Mesodermal cell (in vitro differentiated cells): ENCODE measurements around the gene LRRC4B.
A peak's percentile ranks its signal among the peaks of the same experiment; 100 is the strongest.

ENCODE experiments used
- H3K27ac ChIP-seq: 2 replicates; pipeline ENCODE4 v1.7.0; 2013; ENCODE audit warnings: mild to moderate bottlenecking, low read depth, low read length, moderate library complexity; ENCODE audit not compliant: severe bottlenecking
- H3K36me3 ChIP-seq: 2 replicates; pipeline ENCODE4 v1.7.1; 2013; ENCODE audit warnings: mild to moderate bottlenecking, low read length, moderate library complexity; ENCODE audit not compliant: control insufficient read depth, insufficient read depth
- H3K4me1 ChIP-seq: one replicate; pipeline ENCODE4 v1.7.1; 2013; ENCODE audit warnings: mild to moderate bottlenecking, low read length; ENCODE audit not compliant: insufficient read depth, control insufficient read depth, poor library complexity, severe bottlenecking
- H3K4me3 ChIP-seq: 2 replicates; pipeline ENCODE4 v1.7.0; 2013; ENCODE audit warnings: low read length, control low read depth, mild to moderate bottlenecking; ENCODE audit not compliant: insufficient read depth, poor library complexity, severe bottlenecking; ENCODE audit errors: extremely low read depth
- H3K9me3 ChIP-seq: 2 replicates; pipeline ENCODE4 v1.7.1; 2013; ENCODE audit warnings: mild to moderate bottlenecking, low read length, moderate library complexity; ENCODE audit not compliant: control insufficient read depth
- WGBS, 2 experiments: methylation state at CpG; one replicate each; pipeline ENCODE4 v1.1.5; 2013; ENCODE audit warnings: missing lambda C conversion rate in 2 of 2; ENCODE audit not compliant: insufficient coverage in 2 of 2; 5-methylcytosine and 5-hydroxymethylcytosine counted together

LRRC4B gene

GRCh38 chr19:50558039-50558438 is 10.2 kb downstream of the LRRC4B start:
- Histone ChIP-seq H3K9me3 (no peaks in the 10 kb centered on the region), H3K27ac (no peak overlapping the region), H3K36me3 (no peaks in the 10 kb centered on the region), H3K4me1 (no peaks in the 10 kb centered on the region), H3K4me3 (no peak overlapping the region)
- 80 to 90% methylated on average over 1 of the region's 4 CpGs for WGBS, 2 experiments

GRCh38 chr19:50557009-50557613 is 11.1 kb downstream of the LRRC4B start:
- Histone ChIP-seq H3K9me3 (no peaks in the 10 kb centered on the region), H3K4me1 (no peaks in the 10 kb centered on the region), H3K36me3 (no peaks in the 10 kb centered on the region), H3K4me3 (peak overlapping the region; percentile 12), H3K27ac (no peak overlapping the region)
- 42% methylated on average over 15 to 16 of the region's 20 CpGs for WGBS, 2 experiments

GRCh38 chr19:50556282-50557008 is 11.8 kb downstream of the LRRC4B start:
- Histone ChIP-seq H3K36me3 (no peaks in the 10 kb centered on the region), H3K27ac (no peak overlapping the region)

GRCh38 chr19:50555450-50556281 is 12.6 kb downstream of the LRRC4B start:
- peaks cover 5% of the 10 kb centered on the region for H3K4me1 ChIP-seq
- H3K9me3 ChIP-seq, result no peaks in the 10 kb centered on the region
- 53 to 58% methylated on average over 25 of the region's 28 CpGs for WGBS, 2 experiments
- H3K27ac ChIP-seq, result no peak overlapping the region
- peak overlapping the region; percentile 33 for H3K4me3 ChIP-seq
- no peaks in the 10 kb centered on the region for H3K36me3 ChIP-seq

More at GRCh38 chr19:50556282-50557008, 11.8 kb downstream of the LRRC4B start:
- 15 to 34% methylated on average over 11 to 31 of the region's 39 CpGs for WGBS, 2 experiments
- Histone ChIP-seq H3K4me1 (peaks cover 3% of the 10 kb centered on the region), H3K9me3 (no peaks in the 10 kb centered on the region), H3K4me3 (peak overlapping the region; percentile 33)

GRCh38 chr19:50555033-50555432 is 13.2 kb downstream of the LRRC4B start:
- Histone ChIP-seq H3K9me3 (no peaks in the 10 kb centered on the region), H3K27ac (no peak overlapping the region), H3K4me1 (peaks cover 5% of the 10 kb centered on the region), H3K4me3 (no peak overlapping the region), H3K36me3 (no peaks in the 10 kb centered on the region)
- 82 to 84% methylated on average over 10 of the region's 12 CpGs for WGBS, 2 experiments

- H3K4me3 ChIP-seq, result no peak overlapping the region
- 94% methylated on average over 9 to 10 of the region's 10 CpGs for WGBS, 2 experiments
- no peaks in the 10 kb centered on the region for H3K36me3 ChIP-seq
- H3K9me3 ChIP-seq, result no peaks in the 10 kb centered on the region
- peaks cover 5% of the 10 kb centered on the region for H3K4me1 ChIP-seq
- H3K27ac ChIP-seq, result no peak overlapping the region
Measured at GRCh38 chr19:50554212-50554611, 14.0 kb downstream of the LRRC4B start.

- 65 to 72% methylated on average over 13 to 19 of the region's 19 CpGs for WGBS, 2 experiments
- Histone ChIP-seq H3K4me1 (peaks cover 5% of the 10 kb centered on the region), H3K4me3 (no peak overlapping the region), H3K9me3 (no peaks in the 10 kb centered on the region), H3K27ac (no peak overlapping the region), H3K36me3 (no peaks in the 10 kb centered on the region)
Measured at GRCh38 chr19:50553134-50553703, 15.0 kb downstream of the LRRC4B start.

- H3K4me1 ChIP-seq, result peaks cover 5% of the 10 kb centered on the region
- WGBS, 2 experiments, result 79 to 89% methylated on average over 11 to 15 of the region's 15 CpGs
- H3K4me3 ChIP-seq, result no peak overlapping the region
- no peaks in the 10 kb centered on the region for H3K36me3 ChIP-seq
- H3K9me3 ChIP-seq, result no peaks in the 10 kb centered on the region
- H3K27ac ChIP-seq, result no peak overlapping the region
Measured at GRCh38 chr19:50552540-50552939, 15.7 kb downstream of the LRRC4B start.

- WGBS, 2 experiments, result 19 to 21% methylated on average over 9 to 16 of the region's 22 CpGs
- no peak overlapping the region for H3K27ac ChIP-seq
- H3K4me1 ChIP-seq, result peaks cover 5% of the 10 kb centered on the region
- peaks cover 3% of the 10 kb centered on the region for H3K36me3 ChIP-seq
- peak overlapping the region; percentile 32 for H3K4me3 ChIP-seq
- H3K9me3 ChIP-seq, result no peaks in the 10 kb centered on the region
Measured at GRCh38 chr19:50551715-50552187, 16.5 kb downstream of the LRRC4B start.

- peaks cover 3% of the 10 kb centered on the region for H3K36me3 ChIP-seq
- H3K27ac ChIP-seq, result no peak overlapping the region
- WGBS, 2 experiments, result 26 to 40% methylated on average over 7 to 21 of the region's 32 CpGs
- no peaks in the 10 kb centered on the region for H3K9me3 ChIP-seq
- H3K4me1 ChIP-seq, result peaks cover 5% of the 10 kb centered on the region
- peak overlapping the region; percentile 32 for H3K4me3 ChIP-seq
Measured at GRCh38 chr19:50551034-50551714, 17.1 kb downstream of the LRRC4B start.
